NCI-H2029 treated with DMSO at 0.1 percent for 48 hours (cell line): ENCODE data around the gene NR2F1.

Experiments
- DNase-seq: peaks from one replicate; lab custom pipeline; 2025; lab: John Stamatoyannopoulos, UW

Gene NR2F1

GRCh38 chr5:93591323-93591945 lies 8.4 kb downstream of the NR2F1 start:
- DNase-seq, result no peak

DNA sequence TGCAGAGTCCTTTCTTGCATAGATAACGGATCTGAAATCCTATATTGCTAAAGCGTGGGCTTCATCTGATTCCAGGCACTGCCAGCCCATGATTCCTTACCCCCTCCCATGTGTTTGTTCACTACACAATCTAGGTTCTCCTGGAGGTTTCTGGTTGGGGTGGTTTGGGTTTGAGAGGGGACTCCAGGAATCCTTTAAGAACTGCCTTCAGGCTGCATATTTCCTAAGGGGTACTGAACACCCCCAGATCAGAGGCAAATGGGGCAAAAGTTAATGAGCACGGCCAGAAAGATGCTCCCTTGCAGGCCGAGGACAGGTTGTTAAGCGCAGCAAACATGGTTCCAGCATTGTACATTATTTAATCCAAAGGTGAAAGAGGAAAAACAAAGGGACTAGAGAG lies 9.9 kb downstream of the NR2F1 start:
- no peak for DNase-seq

DNA sequence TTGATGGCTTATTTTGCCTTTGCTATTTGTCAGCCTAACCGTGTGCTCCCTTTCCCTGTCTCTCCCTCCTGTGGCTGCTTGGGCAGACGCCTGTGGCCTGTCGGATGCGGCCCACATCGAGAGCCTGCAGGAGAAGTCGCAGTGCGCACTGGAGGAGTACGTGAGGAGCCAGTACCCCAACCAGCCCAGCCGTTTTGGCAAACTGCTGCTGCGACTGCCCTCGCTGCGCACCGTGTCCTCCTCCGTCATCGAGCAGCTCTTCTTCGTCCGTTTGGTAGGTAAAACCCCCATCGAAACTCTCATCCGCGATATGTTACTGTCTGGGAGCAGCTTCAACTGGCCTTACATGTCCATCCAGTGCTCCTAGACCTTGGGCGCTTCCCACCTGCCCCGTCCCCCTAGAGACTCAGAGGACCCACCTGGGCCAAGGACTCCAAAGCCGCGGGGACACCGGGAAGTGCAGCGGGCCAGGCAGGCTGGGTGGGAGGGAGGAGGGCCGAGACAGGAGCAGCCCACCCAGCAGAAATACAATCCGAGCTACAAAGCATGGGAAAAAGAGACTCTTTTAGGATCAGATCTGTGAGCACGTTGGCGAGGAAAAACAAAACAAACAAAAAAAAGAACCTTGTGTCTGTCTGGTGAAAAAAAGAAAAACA lies 10.6 kb downstream of the NR2F1 start:
- no peak for DNase-seq

DNA sequence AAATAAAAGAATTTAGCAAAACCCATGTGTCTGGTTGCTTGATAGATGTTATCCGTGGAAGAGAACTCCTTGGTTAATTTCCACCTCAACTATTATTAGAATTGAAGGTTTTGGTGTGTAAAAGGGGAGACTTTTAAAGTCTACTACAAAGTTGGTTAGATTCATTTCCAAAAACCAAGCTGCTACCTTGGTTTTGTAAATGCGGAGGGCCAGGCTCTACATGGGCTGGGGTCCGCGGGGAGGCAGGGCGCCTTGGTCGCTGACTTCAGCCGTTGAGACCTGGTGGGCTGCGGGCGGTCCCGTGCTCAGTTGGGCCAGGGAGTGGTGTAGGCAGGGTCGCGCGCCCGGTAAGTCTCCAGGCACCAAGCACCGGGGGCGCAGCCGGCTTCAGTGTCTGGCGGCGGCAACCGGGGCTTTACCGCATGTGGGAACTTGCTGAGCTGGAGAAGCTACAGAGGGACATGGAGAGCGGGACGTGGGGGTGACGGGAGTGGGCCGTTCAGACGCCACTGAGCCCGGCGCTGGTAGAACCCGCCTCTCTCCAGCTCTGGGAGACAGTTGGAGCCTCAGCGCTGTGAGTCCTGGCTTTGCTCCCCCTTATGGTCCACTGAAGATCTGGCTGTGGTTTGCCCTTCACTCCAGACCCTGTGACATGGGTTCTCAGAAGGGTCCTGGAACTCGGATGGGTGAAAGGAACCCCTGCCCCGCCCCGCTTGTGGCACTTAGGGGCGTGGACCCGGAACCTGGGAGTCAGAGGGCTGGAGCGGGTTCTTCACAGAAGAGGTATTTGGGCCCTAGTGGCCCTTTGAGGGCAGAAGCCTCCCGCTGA lies 11.8 kb downstream of the NR2F1 start:
- DNase-seq, result no peak

- DNase-seq, result no peak
These were observed 12.6 kb downstream of the NR2F1 start for GRCh38 chr5:93595420-93596147.

- no peak for DNase-seq
These were observed 13.3 kb downstream of the NR2F1 start for GRCh38 chr5:93596310-93596675.

DNA sequence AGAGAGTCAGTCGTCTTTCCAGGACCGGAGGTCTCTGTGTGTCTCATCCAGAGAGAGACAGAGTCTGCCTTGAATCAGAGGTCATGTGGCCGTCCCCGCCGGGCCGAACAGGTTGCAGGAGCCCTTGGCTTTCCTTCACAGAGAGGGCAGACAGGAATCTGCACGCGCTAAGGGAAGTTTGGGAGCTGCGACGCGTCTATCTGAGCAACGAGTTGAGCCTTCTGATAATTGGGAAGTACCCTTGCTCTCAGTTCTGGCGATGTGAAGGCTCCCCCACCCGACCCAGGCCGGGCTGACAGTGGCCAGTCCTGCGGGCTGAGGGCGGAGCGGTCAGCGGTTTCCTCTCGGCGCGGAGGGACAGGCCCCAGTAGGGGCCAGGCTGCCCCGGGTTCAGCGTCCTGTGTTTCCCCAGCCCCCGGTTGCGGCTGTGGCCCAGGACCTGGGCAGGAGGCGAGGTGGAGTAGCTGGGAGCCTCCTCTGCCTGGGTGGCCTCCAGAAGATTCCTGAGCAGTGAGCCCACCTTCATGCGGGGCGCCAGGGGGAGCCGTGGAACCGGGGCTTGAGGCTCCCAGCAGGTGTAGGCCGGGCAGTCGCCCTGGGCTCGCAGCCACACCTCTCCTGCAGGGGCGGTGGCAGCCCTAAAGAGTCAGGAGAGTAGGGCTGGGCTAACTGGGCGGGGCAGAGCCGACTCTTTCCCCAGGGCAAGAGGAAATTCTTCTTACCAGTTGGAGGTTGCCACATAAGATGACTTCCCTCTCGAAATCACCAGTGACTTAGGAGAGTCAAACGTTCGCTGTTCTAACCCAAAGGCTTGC lies 13.9 kb downstream of the NR2F1 start:
- no peak for DNase-seq

- DNase-seq, result no peak
These were observed 15.3 kb downstream of the NR2F1 start for GRCh38 chr5:93598091-93599000.

- no peak for DNase-seq
These were observed 16.0 kb downstream of the NR2F1 start for GRCh38 chr5:93599001-93599379.

- no peak for DNase-seq
These were observed 16.5 kb downstream of the NR2F1 start for GRCh38 chr5:93599399-93600120.

DNA sequence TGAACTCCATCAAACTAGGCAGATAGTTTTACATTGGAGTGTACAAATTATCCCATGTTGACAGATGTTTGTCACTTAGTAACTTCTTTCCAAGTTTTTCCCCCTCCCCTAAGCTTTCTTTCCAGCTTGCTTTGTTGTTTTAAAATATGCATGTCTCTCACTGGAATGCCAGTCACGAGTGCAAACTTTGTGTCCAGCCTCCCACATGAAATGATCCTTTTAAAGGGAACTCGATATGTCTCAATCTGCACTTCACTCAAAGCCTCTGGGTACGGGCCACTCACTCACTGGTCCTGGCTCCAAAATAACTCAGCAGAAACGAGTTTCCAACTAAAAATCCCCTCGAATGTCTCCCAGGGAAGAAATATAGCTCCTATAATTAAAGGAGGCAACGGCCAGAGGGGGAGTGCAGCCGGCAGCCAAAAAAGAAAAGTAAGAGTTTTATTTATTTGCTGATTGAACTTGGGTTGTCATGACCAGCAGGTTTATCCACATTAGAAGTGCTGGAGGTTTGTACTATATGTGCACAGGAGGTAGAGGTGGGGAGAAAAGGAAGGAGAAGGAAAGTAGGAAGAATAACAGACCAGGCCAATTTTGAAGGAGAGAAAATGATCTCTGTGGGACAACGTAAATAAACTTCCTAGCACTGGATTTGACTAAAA lies 17.5 kb downstream of the NR2F1 start:
- no peak for DNase-seq

DNA sequence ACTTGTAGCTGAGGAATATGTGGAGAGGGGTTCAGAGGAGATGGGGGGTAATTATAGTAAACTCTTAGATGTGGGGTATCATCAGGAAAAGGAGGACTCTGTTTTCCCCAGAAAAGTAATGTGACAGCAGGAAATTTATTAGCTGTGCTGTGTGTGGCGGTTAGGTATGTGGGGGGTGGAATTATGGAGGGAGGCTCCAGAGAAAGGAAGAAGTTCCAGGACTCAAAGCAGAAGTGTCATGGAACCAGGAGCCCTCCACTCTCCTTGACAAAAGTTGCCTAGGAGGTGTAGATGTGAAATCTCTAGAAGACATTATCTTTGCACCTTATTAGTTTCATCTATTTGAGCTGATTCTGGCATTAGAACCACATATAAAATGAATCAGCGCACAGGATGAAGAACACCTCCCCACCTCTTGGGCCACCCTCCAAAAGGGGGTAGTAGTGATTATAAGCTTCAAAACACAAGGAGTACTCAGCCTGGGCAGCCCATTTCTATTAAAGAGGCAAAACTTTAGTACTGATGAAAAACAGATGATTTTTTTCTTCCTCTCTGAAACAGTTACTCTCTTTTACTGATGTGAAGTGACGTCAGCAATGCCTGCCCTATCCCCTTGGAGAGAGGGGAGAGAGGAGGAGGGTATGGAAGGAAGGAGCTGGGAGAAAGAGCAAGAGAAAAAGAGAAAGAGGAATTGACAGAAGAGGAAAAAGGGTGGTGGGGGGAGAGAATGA lies 18.2 kb downstream of the NR2F1 start:
- no peak for DNase-seq

GRCh38 chr5:93601802-93602155 lies 18.8 kb downstream of the NR2F1 start:
- no peak for DNase-seq

DNA sequence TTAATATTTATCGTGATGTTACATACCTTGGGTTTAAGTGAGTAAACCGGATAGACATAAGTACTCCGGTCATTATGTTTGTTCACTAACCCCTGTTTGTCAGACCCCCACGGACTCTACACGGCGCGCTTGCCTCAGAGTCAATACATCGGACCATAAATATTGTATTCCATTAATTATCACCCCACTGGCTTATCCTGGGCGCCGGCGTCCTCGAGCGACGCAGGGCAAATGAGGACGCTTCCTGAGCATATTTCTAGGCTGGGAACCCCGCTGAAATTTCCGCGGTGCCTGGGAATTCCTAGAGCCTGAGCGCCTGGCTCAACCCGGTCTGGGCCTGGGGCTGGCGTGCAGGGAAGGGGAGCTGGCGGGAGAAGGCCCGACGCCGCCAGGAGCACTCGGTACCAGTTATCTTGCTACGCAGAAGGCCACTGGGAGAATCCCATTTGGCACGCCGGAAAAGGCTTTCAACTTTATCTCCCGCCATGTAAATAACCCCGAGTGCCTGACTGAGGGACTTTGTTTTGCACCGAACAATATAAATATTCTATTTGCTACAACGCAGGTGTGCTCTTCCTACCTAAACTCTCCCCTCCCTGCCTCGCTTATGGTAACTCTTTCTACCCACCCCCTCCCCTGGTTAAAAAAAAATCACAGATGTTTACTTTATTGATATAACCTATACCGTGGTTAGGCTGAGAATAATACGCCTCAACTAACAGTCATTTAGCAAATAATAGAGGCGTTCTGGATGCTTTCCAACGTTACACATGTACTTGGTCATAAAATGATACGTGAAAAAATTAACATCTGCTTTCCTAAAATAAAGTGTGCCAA lies 19.4 kb downstream of the NR2F1 start:
- no peak for DNase-seq

- DNase-seq, result no peak
These were observed 20.2 kb downstream of the NR2F1 start for GRCh38 chr5:93603078-93603792.

- DNase-seq, result no peak
These were observed 21.0 kb downstream of the NR2F1 start for GRCh38 chr5:93603793-93604643.
